ENCODE results near the gene SEC23IP.

Gene SEC23IP

DNA sequence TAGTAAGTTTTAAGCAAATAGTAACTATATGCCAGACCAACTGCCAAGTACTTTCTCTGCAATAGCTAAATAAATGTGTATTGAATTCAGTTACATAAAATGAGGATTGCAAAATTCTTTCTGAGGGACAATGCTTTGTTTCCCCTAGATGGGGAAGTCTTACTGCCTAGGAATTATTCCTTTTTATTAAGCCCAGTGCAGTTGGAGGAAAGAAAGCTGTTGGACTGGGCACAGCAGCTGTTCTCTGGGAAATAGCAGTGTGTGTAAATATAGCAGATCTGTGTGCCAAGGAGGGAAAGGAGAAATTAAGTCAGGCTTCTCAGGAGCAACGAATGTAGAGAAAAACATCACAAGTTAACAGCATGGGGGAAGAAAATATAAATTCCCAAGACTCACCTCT lies 77.1 kb downstream of the SEC23IP start:
- H3K27ac Mint-ChIP-seq, result no peak overlapping the region
- no peak for TF ChIP-seq CTCF (IDR thresholded peaks at IDR 0.05)
- no peaks in the 10 kb centered on the region for H3K4me1 Mint-ChIP-seq
- no peak for DNase-seq
- peaks cover 31% of the 10 kb centered on the region for H3K9me3 Mint-ChIP-seq
- H3K27me3 Mint-ChIP-seq (ENCODE audit: low read depth, poor library complexity), result peaks cover 6% of the 10 kb centered on the region
- no peaks in the 10 kb centered on the region for H3K36me3 Mint-ChIP-seq (ENCODE audit: low read depth)
- no peak overlapping the region for H3K4me3 Mint-ChIP-seq

DNA sequence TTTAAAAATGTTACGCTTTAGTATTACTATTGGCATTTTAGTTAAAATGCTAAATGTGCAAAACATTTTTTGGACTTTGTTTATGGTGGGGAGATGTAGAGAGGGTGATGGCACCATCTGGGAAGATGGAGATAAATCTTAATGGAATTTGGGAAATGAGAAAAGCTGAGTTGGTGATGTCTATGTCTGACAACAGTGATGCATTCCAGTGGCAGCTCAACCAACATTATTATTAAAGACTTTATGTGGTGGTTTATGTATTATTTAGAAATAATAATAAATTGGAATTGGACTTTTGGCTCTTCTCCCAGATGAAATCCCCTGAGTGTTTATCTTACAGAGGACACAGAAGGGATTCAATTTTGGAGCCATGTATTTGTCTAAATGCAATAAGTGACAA lies 77.6 kb downstream of the SEC23IP start:
- H3K36me3 Mint-ChIP-seq (ENCODE audit: low read depth), result no peaks in the 10 kb centered on the region
- no peak overlapping the region for H3K4me3 Mint-ChIP-seq
- no peak for TF ChIP-seq CTCF (IDR thresholded peaks at IDR 0.05)

GRCh38 chr10:119970963-119971362 lies 78.4 kb downstream of the SEC23IP start:
- no peaks in the 10 kb centered on the region for H3K36me3 Mint-ChIP-seq (ENCODE audit: low read depth)
- DNase-seq, result no peak
- H3K27ac Mint-ChIP-seq, result no peak overlapping the region
- peaks cover 6% of the 10 kb centered on the region for H3K27me3 Mint-ChIP-seq (ENCODE audit: low read depth, poor library complexity)
- TF ChIP-seq CTCF (IDR thresholded peaks at IDR 0.05), result no peak
- no peak overlapping the region for H3K4me3 Mint-ChIP-seq
- H3K4me1 Mint-ChIP-seq, result no peaks in the 10 kb centered on the region
- peaks cover 25% of the 10 kb centered on the region for H3K9me3 Mint-ChIP-seq

More for the DNA sequence above, 77.6 kb downstream of the SEC23IP start:
- Mint-ChIP-seq H3K27ac (no peak overlapping the region), H3K27me3 (ENCODE audit: low read depth, poor library complexity) (peaks cover 6% of the 10 kb centered on the region), H3K9me3 (peaks cover 31% of the 10 kb centered on the region), H3K4me1 (no peaks in the 10 kb centered on the region)
- no peak for DNase-seq

DNA sequence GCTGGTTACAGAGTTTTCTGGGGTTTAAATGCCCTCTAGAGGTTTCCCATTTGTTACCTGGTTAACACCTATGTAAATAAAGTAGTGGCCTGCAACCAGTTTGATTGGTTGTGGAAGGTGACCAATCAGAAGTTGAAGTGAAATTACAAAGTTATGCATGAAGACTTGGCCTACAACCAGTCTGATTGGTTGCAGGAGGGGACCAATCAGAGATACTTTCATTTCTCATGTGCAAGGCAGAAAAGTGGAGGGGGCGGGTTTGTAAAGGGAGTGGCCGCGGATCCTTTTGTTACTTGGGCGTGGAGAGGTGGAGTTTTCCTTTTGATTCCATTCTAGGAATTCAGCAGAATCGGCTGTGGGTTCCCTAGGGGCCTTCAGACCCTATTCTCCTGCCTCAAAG lies 80.8 kb downstream of the SEC23IP start:
- H3K27ac Mint-ChIP-seq, result no peak overlapping the region
- no peak for TF ChIP-seq CTCF (IDR thresholded peaks at IDR 0.05)
- peaks cover 7% of the 10 kb centered on the region for H3K27me3 Mint-ChIP-seq (ENCODE audit: low read depth, poor library complexity)
- no peak overlapping the region for H3K4me3 Mint-ChIP-seq
- no peaks in the 10 kb centered on the region for H3K4me1 Mint-ChIP-seq
- H3K9me3 Mint-ChIP-seq, result peaks cover 3% of the 10 kb centered on the region
- no peak for DNase-seq
- H3K36me3 Mint-ChIP-seq (ENCODE audit: low read depth), result no peaks in the 10 kb centered on the region

DNA sequence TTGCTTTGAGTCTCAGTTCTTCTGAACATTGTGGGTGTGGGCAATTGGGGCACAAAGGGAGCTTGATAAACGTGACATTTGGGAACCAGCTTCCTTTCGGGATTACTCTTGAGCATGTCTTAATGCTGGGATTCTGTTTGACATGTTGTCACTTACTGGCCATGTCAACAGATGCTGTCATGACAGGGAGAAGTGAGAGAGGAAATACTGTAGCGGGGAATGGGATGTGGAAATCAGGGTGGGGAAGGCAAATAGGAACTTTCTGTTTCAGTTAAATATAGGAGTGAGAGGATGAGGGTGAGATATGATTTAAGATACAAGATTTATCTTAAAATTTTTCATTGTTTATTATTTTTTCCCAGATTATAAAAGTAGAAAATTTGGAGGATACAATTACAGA lies 83.9 kb downstream of the SEC23IP start:
- no peaks in the 10 kb centered on the region for H3K9me3 Mint-ChIP-seq

More for the DNA sequence above, 83.9 kb downstream of the SEC23IP start:
- H3K27me3 Mint-ChIP-seq (ENCODE audit: low read depth, poor library complexity), result peaks cover 14% of the 10 kb centered on the region
- H3K4me3 Mint-ChIP-seq, result no peak overlapping the region
- DNase-seq, result no peak
- no peak for TF ChIP-seq CTCF (IDR thresholded peaks at IDR 0.05)
- H3K4me1 Mint-ChIP-seq, result no peaks in the 10 kb centered on the region
- no peaks in the 10 kb centered on the region for H3K36me3 Mint-ChIP-seq (ENCODE audit: low read depth)
- H3K27ac Mint-ChIP-seq, result no peak overlapping the region

Measured in nephron progenitor cell (in vitro differentiated cells).